ENCODE measurements around the gene SBF2.

DNA sequence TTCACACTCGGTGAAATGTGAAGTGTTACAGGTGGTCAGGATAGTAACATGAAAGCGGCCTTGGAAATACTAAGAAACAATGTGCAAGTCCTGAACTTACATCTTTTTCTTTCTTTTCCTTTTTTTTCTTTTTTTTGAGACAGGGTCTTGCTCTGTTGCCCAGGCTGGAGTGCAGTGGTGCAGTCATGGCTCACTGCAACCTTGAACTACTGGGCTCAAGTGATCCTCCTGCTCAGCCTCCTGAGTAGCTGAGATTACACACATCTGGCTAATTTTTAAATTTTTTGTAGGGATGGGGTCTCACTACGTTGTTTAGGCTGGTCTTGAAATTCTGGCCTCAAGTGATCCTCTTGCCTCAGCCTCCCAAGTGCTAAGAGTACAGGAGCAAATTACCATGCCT, 377.5 kb downstream of the SBF2 start:
- TF ChIP-seq, protein P1, sequence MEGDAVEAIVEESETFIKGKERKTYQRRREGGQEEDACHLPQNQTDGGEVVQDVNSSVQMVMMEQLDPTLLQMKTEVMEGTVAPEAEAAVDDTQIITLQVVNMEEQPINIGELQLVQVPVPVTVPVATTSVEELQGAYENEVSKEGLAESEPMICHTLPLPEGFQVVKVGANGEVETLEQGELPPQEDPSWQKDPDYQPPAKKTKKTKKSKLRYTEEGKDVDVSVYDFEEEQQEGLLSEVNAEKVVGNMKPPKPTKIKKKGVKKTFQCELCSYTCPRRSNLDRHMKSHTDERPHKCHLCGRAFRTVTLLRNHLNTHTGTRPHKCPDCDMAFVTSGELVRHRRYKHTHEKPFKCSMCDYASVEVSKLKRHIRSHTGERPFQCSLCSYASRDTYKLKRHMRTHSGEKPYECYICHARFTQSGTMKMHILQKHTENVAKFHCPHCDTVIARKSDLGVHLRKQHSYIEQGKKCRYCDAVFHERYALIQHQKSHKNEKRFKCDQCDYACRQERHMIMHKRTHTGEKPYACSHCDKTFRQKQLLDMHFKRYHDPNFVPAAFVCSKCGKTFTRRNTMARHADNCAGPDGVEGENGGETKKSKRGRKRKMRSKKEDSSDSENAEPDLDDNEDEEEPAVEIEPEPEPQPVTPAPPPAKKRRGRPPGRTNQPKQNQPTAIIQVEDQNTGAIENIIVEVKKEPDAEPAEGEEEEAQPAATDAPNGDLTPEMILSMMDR (IDR thresholded peaks at IDR 0.05 in 8 of 11, conservative IDR thresholded peaks at IDR 0.05 in 3 of 11), result no peak
- TF ChIP-seq POLR2AphosphoS5 (IDR thresholded peaks at IDR 0.05), result no peak
- TF ChIP-seq POLR2A (IDR thresholded peaks at IDR 0.05), result no peak

Measured in spleen (tissue), 7 donors.